ENCODE results near the gene PSMD9.
"Not testable (repeated sequence)": the region's sequence is repeated elsewhere in the genome, so short reads cannot be mapped to it uniquely, and the experiment has no call there.

PSMD9 gene

DNA sequence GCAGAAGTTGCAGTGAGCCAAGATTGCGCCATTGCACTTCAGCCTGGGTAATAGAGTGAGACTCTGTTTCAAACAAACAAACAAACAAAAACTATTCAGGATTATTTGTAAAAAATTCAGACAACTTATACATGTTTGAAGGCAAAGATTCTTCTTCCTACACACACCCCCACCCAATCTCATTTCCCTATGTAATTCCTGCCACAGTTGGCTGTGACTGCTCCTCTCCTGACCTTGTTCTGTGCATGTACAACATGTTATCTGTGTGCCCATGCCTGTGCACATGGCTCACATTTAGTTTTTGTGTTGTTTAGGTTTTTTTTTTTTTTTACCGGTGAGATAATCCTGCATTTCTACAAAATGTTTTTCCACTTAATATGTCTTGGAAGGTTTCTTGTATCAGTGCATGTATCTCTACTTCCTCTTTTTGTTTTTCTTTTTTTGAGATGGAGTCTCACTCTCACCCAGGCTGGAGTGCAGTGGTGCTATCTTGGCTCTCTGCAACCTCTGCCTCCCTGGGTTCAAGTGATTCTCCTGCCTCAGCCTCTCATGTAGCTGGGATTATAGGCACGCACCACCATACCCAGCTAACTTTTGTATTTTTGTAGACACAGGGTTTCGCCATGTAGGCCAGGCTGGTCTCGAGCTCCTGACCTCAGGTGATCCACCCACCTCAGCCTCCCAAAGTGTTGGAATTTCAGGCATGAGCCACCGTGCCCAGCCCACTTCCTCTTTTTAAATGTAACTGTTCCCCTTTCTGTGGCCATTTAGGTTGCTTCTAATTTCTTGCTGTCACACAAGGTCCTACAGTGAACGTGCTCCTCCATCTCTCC, 38.5 kb downstream of the PSMD9 start:
- DNase-seq = peak; percentile 55

GRCh38 chr12:121927813-121928212, 39.2 kb downstream of the PSMD9 start:
- no peak for DNase-seq

DNA sequence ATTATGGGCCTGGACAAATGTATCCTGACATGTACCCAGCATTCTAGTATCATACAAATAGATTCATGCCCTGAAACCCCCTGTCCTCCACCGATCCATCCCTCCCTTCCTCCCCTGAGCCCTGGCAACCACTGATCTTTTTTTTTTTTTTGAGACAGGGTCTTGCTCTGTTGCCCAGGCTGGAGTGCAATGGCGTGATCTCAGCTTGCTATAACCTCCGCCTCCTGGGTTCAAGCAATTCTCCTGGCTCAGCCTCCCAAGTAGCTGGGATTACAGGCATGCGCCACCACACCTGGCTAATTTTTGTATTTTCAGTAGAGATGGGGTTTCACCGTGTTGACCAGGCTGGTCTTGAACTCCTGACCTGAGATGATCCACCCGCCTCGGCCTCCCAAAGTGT, 41.0 kb downstream of the PSMD9 start:
- not testable (repeated sequence) for DNase-seq

GRCh38 chr12:121930862-121931261, 42.3 kb downstream of the PSMD9 start:
- DNase-seq = no peak

- DNase-seq = no peak
Measured at GRCh38 chr12:121932176-121932536, 43.6 kb downstream of the PSMD9 start.

DNA sequence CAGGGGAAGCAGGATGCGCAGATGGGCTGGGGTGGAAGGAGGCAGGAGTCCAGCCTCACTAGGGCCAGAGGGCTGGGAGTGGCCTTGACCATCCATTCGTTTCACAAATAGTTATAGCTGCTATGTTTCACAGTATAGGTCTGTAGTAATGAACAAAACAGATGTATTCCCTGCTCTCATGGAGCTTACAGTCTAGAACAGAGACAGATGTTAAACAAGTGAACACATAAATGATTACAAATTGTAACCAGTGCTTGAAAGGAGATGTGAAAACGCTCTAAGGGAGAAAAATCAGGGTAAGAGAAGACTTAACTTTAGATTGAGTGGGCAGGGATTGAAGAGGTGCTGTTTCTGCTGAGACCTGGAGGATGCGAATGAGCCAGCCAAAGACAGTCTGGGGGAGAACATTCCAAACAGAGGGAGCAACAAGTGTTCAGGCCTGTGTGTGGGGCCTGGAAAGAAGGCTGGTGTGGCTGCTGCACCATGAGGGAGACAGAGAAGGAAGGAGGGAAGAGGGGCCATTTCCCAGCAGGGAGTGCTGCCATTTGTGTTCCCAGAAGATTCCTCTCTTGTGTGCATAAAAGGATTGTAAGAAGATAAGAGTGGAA, 44.4 kb downstream of the PSMD9 start:
- DNase-seq = no peak

GRCh38 chr12:121933522-121934308, 45.1 kb downstream of the PSMD9 start:
- DNase-seq = no peak

DNA sequence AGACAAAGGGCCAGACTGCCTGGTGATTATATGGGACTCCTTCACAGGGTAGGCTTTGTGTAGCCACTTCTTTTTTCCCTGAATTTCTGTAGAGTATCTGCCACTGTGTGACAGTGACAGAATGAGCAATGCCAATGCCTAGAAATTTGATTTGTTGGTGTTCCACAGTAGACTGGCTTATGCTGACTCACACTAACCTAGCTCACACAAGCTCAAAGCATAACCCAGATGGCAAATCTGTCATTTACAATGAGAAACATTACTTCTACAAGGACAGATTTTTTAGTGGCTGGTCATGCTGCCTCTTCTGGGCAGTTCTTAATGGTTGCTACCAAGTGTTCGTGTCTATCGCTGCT, 45.7 kb downstream of the PSMD9 start:
- no peak for DNase-seq

- no peak for DNase-seq
Measured at GRCh38 chr12:121937654-121938053, 49.1 kb downstream of the PSMD9 start.

- DNase-seq = no peak
Measured at GRCh38 chr12:121939186-121939585, 50.6 kb downstream of the PSMD9 start.

- DNase-seq = no peak
Measured at GRCh38 chr12:121939992-121940766, 51.6 kb downstream of the PSMD9 start.

DNA sequence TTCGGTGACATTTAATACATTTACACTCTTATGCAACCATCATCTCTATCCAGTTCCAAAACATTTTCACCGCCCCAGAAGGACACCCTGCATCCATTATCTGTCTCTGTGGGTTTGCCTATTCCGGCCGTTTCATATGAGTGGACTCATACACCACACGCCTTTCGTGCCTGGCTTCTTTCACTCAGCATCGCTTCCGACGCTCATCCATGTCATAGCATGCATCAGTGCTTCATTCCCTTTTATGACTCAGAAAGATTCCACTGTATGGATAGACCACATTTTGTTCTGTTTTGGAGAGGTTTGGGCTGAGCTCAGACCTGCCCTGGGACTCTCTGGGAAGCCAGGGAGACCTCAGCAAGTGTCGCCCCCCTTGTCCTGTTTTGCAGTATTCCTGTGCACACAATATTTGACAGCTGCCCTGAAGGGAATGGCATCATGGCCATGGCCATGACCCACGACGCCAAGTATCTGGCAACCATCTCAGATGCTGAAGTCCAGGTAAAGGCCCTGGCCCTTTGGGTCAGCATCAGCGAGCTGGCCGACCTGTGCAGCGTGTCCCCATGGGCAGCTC, 53.6 kb downstream of the PSMD9 start:
- DNase-seq = no peak

GRCh38 chr12:121943926-121944325, 55.3 kb downstream of the PSMD9 start:
- DNase-seq = no peak

DNA sequence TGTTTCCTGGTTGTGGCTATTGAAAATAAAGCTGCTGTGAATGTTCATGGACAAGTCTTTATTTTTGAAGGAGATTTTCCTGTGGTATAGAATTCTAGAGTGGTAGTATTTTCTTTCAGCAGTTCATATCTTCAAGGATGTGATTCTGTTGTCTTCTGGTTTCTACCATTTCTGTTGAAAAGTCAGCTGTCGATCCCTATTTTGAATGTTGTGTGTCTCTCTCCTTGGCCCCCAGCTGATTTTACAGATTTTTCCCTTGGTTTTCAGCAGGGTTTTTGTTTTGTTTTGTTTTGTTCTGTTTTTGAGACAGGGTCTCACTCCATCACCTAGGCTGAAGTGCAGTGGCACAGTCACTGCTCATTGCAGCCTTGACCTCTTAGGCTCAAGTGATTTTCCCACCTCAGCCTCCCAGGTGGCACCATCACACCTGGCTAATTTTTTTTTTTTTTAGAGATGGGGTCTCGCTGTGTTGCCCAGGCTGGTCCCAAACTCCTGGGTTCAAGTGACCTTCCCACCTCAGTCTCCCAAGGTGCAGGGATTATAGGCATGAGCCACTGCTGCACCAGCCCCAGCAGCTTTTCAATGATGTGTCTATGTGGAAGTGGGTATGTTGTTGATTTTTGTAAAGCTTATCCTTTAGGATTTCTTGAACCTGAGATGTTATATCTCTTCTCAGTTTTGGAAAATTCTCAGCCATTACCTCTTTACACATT, 57.9 kb downstream of the PSMD9 start:
- DNase-seq = no peak

DNA sequence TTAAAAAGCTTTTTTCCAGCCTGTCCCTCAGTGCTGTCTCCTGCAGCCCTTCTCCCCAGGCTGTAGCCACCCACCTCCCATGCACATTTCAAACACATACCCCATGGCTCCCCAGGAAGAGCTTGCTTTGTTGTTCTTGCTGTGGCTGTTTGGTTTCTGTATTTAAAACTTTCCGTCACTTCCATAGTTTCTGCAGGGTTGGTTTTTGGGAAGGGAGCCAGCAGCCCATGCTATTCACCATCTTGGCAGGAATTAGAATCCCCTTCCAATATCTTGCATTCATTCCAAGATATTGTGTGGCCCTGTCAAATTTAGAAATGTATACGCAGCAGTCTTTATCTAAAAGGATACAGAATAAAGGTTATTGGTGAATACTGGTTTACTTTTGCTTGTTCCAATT, 59.4 kb downstream of the PSMD9 start:
- DNase-seq = no peak

GRCh38 chr12:121949648-121950397, 61.2 kb downstream of the PSMD9 start:
- DNase-seq = no peak

DNA sequence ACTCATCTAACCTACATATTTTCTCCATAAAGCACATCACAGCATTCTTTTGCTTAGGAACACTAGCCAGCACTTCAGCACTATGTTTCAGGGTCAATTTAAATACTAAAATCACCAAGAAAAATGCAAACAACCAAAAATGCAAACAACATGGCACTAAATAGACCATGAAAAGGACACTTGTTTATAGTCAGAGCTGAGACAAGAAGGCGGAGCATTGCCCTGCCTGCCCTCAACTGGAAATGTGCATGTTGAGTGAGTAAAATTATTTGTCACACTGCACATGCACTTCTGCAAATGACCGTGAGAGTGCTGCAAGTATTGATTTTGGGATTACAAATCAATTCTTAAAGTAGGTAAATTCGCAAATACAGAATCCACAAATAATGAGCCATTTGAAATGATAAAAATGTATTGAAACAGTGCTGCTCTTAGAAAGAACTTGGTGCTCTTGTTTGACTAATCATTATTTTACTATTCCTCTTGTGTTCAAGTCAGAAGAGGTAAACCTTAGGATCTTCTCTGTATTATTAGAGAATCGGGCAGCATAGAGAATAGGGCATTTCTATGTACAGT, 64.6 kb downstream of the PSMD9 start:
- no peak for DNase-seq

- no peak for DNase-seq
Measured at GRCh38 chr12:121953695-121954094, 65.1 kb downstream of the PSMD9 start.

- no peak for DNase-seq
Measured at GRCh38 chr12:121955258-121956237, 67.0 kb downstream of the PSMD9 start.

Measured in GDM1 (cell line).